A549 (cell line): ENCODE results near the gene SH3PXD2A. TPM values are rescaled to one million over a fixed set of nuclear protein-coding genes. Genes with fewer than 3 reads are reported as not detected.

Source experiments
- ATAC-seq, 2 experiments: fragments of 200-7000 bp in 1 of 2; fragments of >200 bp in 1 of 2; cut with Nextera tagmentation in 1 of 2; cut with Tn5 transposase in 1 of 2; 3 replicates each; pipeline versions ENCODE4 v1.8.0 to v1.9.1; 2018 to 2020; ENCODE audit warnings: mild to moderate bottlenecking in 1 of 2, moderate library complexity in 1 of 2
- CTCF ChIA-PET: fragments of 300-600 bp; sonication (Branson Sonifier 250); formaldehyde crosslinking; extraction: SDS; loops from one replicate; lab custom pipeline; 2021; ENCODE audit warnings: antibody characterized with exemption, inconsistent platforms; lab: Yijun Ruan, JAX
- POLR2A ChIA-PET: fragments of 350-600 bp; formaldehyde crosslinking; extraction: SDS; loops from one replicate; lab custom pipeline; 2021; ENCODE audit warnings: antibody characterized with exemption, inconsistent platforms; lab: Yijun Ruan, JAX
- DNase-seq, 2 experiments: peaks; one replicate each; pipeline versions ENCODE4 v3.0.0 to v3.0.0-alpha.2; 2011 to 2016; ENCODE audit warnings: low read depth in 1 of 2, low spot score in 1 of 2
- FAIRE-seq: peaks from 2 replicates; lab custom pipeline; 2011; peaks lifted over from hg19 to GRCh38; lab: Jason Lieb, UNC
- H3K27ac ChIP-seq, 2 experiments: fragments of >200 bp; sonication (Bioruptor Twin); formaldehyde crosslinking; 3 replicates each; pipeline ENCODE4 v1.5.1; 2016 to 2017
- H3K4me1 ChIP-seq: fragments of >200 bp; sonication (Bioruptor Twin); formaldehyde crosslinking; 3 replicates; pipeline ENCODE4 v1.6.1; 2016
- H3K4me2 ChIP-seq: fragments of >200 bp; sonication (Bioruptor Twin); formaldehyde crosslinking; 3 replicates; pipeline ENCODE4 v1.6.1; 2016
- H3K4me3 ChIP-seq: fragments of >200 bp; sonication (Bioruptor Twin); formaldehyde crosslinking; 3 replicates; pipeline ENCODE4 v1.5.1; 2016
- H3K9me3 ChIP-seq: fragments of >200 bp; sonication (Bioruptor Twin); formaldehyde crosslinking; 3 replicates; pipeline ENCODE4 v1.6.1; 2016
- CBX2 ChIP-seq: fragments of 200-600 bp; sonication (generic); IDR thresholded peaks from 2 replicates; pipeline ENCODE4 v1.6.1; 2016; ENCODE audit warnings: low read depth, mild to moderate bottlenecking, borderline replicate concordance
- CHD4 ChIP-seq: fragments of 200-600 bp; sonication (generic); IDR thresholded peaks from 2 replicates; pipeline ENCODE4 v1.6.1; 2016; ENCODE audit warnings: antibody characterized with exemption, mild to moderate bottlenecking, borderline replicate concordance
- EHF ChIP-seq: fragments of 250-450 bp; sonication (Bioruptor Pico); IDR thresholded peaks from 2 replicates; pipeline ENCODE4 v1.5.0; 2020; ENCODE audit warnings: mild to moderate bottlenecking
- ESRRA ChIP-seq: fragments of 150-350 bp; IDR thresholded peaks from 2 replicates; pipeline ENCODE4 v1.6.1; 2014; ENCODE audit warnings: mild to moderate bottlenecking, low read length, borderline replicate concordance
- FOSB ChIP-seq: fragments of 250-450 bp; sonication (Bioruptor Pico); IDR thresholded peaks from 2 replicates; pipeline ENCODE4 v1.5.0; 2020; ENCODE audit warnings: mild to moderate bottlenecking, moderate library complexity
- FOSL2 ChIP-seq, 2 experiments: fragments of 450-650 bp in 1 of 2; fragments of >200 bp in 1 of 2; sonication (Bioruptor Twin) in 1 of 2; formaldehyde crosslinking; IDR thresholded peaks; 2 replicates each; pipeline versions ENCODE4 v1.5.0 to v1.6.1; 2016 to 2020; ENCODE audit warnings: mild to moderate bottlenecking in 1 of 2, moderate library complexity in 1 of 2
- GATA3 ChIP-seq: IDR thresholded peaks from 2 replicates; pipeline ENCODE4 v1.6.1; 2012; ENCODE audit warnings: borderline replicate concordance
- HEYL ChIP-seq: fragments of 250-450 bp; sonication (Bioruptor Pico); IDR thresholded peaks from 2 replicates; pipeline ENCODE4 v1.8.0; 2021; ENCODE audit warnings: mild to moderate bottlenecking, moderate library complexity
- HOXB13 ChIP-seq: fragments of 250-450 bp; sonication (Bioruptor Pico); IDR thresholded peaks from 2 replicates; pipeline ENCODE4 v1.5.0; 2020; ENCODE audit warnings: low read depth, mild to moderate bottlenecking, moderate library complexity
- KDM1A ChIP-seq: fragments of 200-600 bp; sonication (generic); IDR thresholded peaks from 2 replicates; pipeline ENCODE4 v1.6.1; 2016; ENCODE audit warnings: low read depth, mild to moderate bottlenecking
- MAFK ChIP-seq: fragments of 450-650 bp; IDR thresholded peaks from 2 replicates; pipeline ENCODE4 v1.6.1; 2014; ENCODE audit not compliant: partially characterized antibody
- MYC ChIP-seq: IDR thresholded peaks from 2 replicates; pipeline ENCODE4 v1.6.1; 2012; ENCODE audit warnings: mild to moderate bottlenecking, inconsistent platforms, low read length, improper control_type of control experiment, borderline replicate concordance
- NFE2L2 ChIP-seq: fragments of 150-350 bp; conservative IDR thresholded peaks from 2 replicates; pipeline ENCODE4 v1.6.1; 2014; ENCODE audit warnings: low read length
- RAD21 ChIP-seq, 2 experiments: fragments of >200 bp in 1 of 2; sonication (Bioruptor Twin) in 1 of 2; formaldehyde crosslinking in 1 of 2; IDR thresholded peaks in 1 of 2; conservative IDR thresholded peaks in 1 of 2; 2 replicates in 1 of 2; 3 replicates in 1 of 2; pipeline ENCODE4 v1.6.1; 2012 to 2018; ENCODE audit warnings: inconsistent platforms in 1 of 2
- RARB ChIP-seq: fragments of 250-450 bp; sonication (Bioruptor Pico); IDR thresholded peaks from 2 replicates; pipeline ENCODE4 v1.8.0; 2021; ENCODE audit warnings: mild to moderate bottlenecking, moderate library complexity
- RCOR1 ChIP-seq: fragments of 150-350 bp; IDR thresholded peaks from 2 replicates; pipeline ENCODE4 v1.6.1; 2014; ENCODE audit warnings: antibody characterized with exemption, low read length, low read depth
- RFX5 ChIP-seq: fragments of 450-650 bp; IDR thresholded peaks from 2 replicates; pipeline ENCODE4 v1.7.1; 2014; ENCODE audit warnings: antibody characterized with exemption, mild to moderate bottlenecking, moderate library complexity
- RNF2 ChIP-seq: fragments of 200-600 bp; sonication (generic); IDR thresholded peaks from 2 replicates; pipeline ENCODE4 v1.6.1; 2016; ENCODE audit warnings: low read depth, mild to moderate bottlenecking, antibody characterized with exemption, moderate library complexity, borderline replicate concordance
- TFCP2L1 ChIP-seq: fragments of 250-450 bp; sonication (Bioruptor Pico); IDR thresholded peaks from 2 replicates; pipeline ENCODE4 v1.5.0; 2021; ENCODE audit warnings: mild to moderate bottlenecking
- TP53 ChIP-seq: fragments of 250-450 bp; sonication (Bioruptor Pico); IDR thresholded peaks from 2 replicates; pipeline ENCODE4 v1.5.0; 2021; ENCODE audit warnings: mild to moderate bottlenecking, moderate library complexity
- ZNF302 ChIP-seq: fragments of 250-450 bp; sonication (Bioruptor Pico); IDR thresholded peaks from 2 replicates; pipeline ENCODE4 v1.9.0; 2021; ENCODE audit warnings: inconsistent platforms, mild to moderate bottlenecking, moderate library complexity
- ZSCAN20 ChIP-seq: fragments of 250-450 bp; sonication (Bioruptor Pico); IDR thresholded peaks from 2 replicates; pipeline ENCODE4 v1.8.0; 2022; ENCODE audit warnings: mild to moderate bottlenecking, moderate library complexity
- WGBS: methylation state at CpG from one replicate; pipeline ENCODE4 v1.1.6; 2017; ENCODE audit errors: missing lambda C conversion rate; 5-methylcytosine and 5-hydroxymethylcytosine counted together
- polyA plus RNA-seq, 4 experiments: library from polyadenylated mRNA; depleted of rRNA in 3 of 4; stranded (reverse); fragments of >200 nt; fragmentation: RNase III in 1 of 4; extraction: RNeasy Plus Mini Kit Qiagen cat#74134 plus additional on column Dnase treatment in 1 of 4; gene quantifications; 2 replicates in 3 of 4; 3 replicates in 1 of 4; pipeline ENCODE4 v1.2.3, GENCODE V29; 2011 to 2017
- TF ChIP-seq, protein P1 (sequence below): IDR thresholded peaks from 2 replicates; pipeline ENCODE4 v1.6.1; 2012
- TF ChIP-seq, protein P2 (sequence below): fragments of 150-350 bp; IDR thresholded peaks from 2 replicates; pipeline ENCODE4 v1.6.1; 2014; ENCODE audit warnings: low read depth, mild to moderate bottlenecking, low read length
- TF ChIP-seq, protein P3 (sequence below): IDR thresholded peaks from 2 replicates; pipeline ENCODE4 v1.6.1; 2012
- TF ChIP-seq, protein P4 (sequence below): fragments of >200 bp; sonication (Bioruptor Twin); formaldehyde crosslinking; IDR thresholded peaks from 2 replicates; pipeline ENCODE4 v1.6.1; 2016
- TF ChIP-seq, protein P5 (sequence below): IDR thresholded peaks from 2 replicates; pipeline ENCODE4 v1.6.1; 2012; ENCODE audit warnings: low read depth, borderline replicate concordance
- TF ChIP-seq, protein P6 (sequence below): fragments of >200 bp; sonication (Bioruptor Twin); formaldehyde crosslinking; IDR thresholded peaks from 3 replicates; pipeline ENCODE4 v1.5.1; 2016
- TF ChIP-seq, protein P7 (sequence below): fragments of 450-650 bp; IDR thresholded peaks from 2 replicates; pipeline ENCODE4 v1.6.1; 2014; ENCODE audit warnings: antibody characterized with exemption

SH3PXD2A gene
- polyA plus RNA-seq, 2 of the 4 experiments (the other 2 are of a cell fraction) = 2.4 to 3.9 TPM

DNA sequence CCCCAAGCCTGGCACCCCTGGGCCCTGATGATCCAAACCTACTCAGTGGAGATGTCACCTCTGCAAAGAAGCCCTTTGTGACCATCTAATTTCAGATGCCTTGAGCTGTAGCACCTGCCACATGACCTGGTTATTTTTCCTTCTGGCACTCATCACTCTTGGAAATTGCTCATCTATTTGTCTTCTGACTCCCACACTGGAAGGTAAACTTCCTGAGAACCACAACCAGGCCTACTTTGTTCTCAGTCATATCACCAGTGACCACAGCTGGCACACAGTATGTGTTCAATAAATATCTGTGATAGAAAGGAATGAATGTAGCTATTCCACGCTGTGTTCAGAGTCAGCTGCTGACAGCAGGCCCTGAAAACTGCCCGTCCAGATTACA, 97.1 kb downstream of the SH3PXD2A start (continued):
- peak; percentile 71 for TF ChIP-seq FOSL2 (IDR thresholded peaks at IDR 0.05)
- TF ChIP-seq FOSL2 (CRISPR knock-in tag; IDR thresholded peaks at IDR 0.05) = peak; percentile 87
- 0 out of 2 replicates have a peak, but pooled peaks have one; percentile 10 for TF ChIP-seq HOXB13 (CRISPR knock-in tag)
- TF ChIP-seq, protein P1, sequence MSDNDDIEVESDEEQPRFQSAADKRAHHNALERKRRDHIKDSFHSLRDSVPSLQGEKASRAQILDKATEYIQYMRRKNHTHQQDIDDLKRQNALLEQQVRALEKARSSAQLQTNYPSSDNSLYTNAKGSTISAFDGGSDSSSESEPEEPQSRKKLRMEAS = peak; percentile 26; the same call in 1 of the 2 replicates
- TF ChIP-seq ZSCAN20 (CRISPR knock-in tag) = 0 out of 2 replicates have a peak, but pooled peaks have one; percentile 3

DNA sequence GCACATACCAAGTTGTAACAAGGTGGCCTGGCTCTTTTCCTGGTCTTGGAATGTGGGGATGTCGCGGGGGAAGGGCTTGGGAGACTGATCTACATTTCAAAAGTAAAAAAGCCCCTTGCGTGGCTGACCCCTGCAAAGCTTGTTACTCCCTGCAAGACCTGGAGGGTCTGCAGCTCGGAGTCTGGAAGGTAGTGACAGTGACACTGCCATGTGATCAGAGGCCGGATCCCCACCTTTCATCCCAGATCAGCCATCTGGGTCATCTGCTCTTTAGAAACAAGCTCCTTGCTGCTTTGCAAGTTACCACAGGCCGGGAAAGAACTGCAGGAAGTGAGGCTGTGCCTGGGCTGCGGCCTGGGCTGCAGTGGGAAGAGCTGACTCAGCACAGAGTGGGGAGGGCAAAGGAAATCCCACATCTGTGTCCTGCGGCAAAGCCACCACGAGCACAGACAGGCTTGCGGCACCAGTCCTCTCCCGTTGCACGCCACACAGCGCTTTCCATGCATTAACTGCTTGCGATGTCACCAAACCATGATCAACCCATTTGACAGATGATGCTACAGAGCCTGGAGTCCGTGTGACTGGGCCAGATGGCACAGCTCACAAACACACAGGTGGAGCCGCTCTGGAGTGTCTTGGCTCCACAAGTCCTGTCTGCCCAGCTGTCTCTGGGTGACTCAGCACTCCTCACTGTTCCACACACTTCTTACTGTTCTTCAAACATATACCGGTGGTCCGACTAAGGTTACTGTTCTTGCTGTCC, 97.7 kb downstream of the SH3PXD2A start:
- Histone ChIP-seq H3K4me3 (no peak overlapping the region), H3K27ac (peak overlapping the region; percentile 92 to 94), H3K4me2 (peak overlapping the region; percentile 74), H3K9me3 (no peaks in the 10 kb centered on the region), H3K4me1 (peaks cover 61% of the 10 kb centered on the region)
- peak; percentile 65 to 81 for DNase-seq
- ChIA-PET POLR2A (interaction anchor here (0.8 to 2.2 kb wide), 4 partner anchors 15 to 363 kb away, joined by 4 to 7 read pairs (median 5); no protein-coding TSS in a partner anchor), CTCF (interaction anchor here (0.7 to 3.5 kb wide), 9 partner anchors 8 to 127 kb away, joined by 3 to 23 read pairs (median 5); no protein-coding TSS in a partner anchor)
- TF ChIP-seq, protein P2, sequence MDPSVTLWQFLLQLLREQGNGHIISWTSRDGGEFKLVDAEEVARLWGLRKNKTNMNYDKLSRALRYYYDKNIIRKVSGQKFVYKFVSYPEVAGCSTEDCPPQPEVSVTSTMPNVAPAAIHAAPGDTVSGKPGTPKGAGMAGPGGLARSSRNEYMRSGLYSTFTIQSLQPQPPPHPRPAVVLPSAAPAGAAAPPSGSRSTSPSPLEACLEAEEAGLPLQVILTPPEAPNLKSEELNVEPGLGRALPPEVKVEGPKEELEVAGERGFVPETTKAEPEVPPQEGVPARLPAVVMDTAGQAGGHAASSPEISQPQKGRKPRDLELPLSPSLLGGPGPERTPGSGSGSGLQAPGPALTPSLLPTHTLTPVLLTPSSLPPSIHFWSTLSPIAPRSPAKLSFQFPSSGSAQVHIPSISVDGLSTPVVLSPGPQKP = no peak
- TF ChIP-seq RNF2 (no peak), HOXB13 (CRISPR knock-in tag) (0 out of 2 replicates have a peak, but pooled peaks have one; percentile 17), ESRRA (no peak), KDM1A (peak; percentile 86), ZNF302 (no peak), CBX2 (no peak), TFCP2L1 (no peak), MYC (0 out of 2 replicates have a peak, but pooled peaks have one; percentile 10), NFE2L2 (peak; percentile 78), FOSB (CRISPR knock-in tag) (no peak), RARB (CRISPR knock-in tag) (no peak), RCOR1 (peak; percentile 69; the same call in 1 of the 2 replicates), GATA3 (no peak), MAFK (peak; percentile 96), TP53 (CRISPR knock-in tag) (no peak), RAD21 (conservative IDR thresholded peaks at IDR 0.05 in 1 of 2, IDR thresholded peaks at IDR 0.05 in 1 of 2) (no peak), ZSCAN20 (CRISPR knock-in tag) (0 out of 2 replicates have a peak, but pooled peaks have one; percentile 8), RFX5 (no peak), CHD4 (no peak), HEYL (no peak), EHF (CRISPR knock-in tag) (0 out of 2 replicates have a peak, but pooled peaks have one; percentile 64)
- TF ChIP-seq, protein P3, sequence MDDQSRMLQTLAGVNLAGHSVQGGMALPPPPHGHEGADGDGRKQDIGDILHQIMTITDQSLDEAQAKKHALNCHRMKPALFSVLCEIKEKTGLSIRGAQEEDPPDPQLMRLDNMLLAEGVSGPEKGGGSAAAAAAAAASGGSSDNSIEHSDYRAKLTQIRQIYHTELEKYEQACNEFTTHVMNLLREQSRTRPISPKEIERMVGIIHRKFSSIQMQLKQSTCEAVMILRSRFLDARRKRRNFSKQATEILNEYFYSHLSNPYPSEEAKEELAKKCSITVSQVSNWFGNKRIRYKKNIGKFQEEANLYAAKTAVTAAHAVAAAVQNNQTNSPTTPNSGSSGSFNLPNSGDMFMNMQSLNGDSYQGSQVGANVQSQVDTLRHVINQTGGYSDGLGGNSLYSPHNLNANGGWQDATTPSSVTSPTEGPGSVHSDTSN = no peak
- TF ChIP-seq, protein P4, sequence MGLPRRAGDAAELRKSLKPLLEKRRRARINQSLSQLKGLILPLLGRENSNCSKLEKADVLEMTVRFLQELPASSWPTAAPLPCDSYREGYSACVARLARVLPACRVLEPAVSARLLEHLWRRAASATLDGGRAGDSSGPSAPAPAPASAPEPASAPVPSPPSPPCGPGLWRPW = no peak
- TF ChIP-seq, protein P5, sequence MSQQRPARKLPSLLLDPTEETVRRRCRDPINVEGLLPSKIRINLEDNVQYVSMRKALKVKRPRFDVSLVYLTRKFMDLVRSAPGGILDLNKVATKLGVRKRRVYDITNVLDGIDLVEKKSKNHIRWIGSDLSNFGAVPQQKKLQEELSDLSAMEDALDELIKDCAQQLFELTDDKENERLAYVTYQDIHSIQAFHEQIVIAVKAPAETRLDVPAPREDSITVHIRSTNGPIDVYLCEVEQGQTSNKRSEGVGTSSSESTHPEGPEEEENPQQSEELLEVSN = no peak
- TF ChIP-seq, protein P1 = peak; percentile 28; the same call in 1 of the 2 replicates
- TF ChIP-seq, protein P6, sequence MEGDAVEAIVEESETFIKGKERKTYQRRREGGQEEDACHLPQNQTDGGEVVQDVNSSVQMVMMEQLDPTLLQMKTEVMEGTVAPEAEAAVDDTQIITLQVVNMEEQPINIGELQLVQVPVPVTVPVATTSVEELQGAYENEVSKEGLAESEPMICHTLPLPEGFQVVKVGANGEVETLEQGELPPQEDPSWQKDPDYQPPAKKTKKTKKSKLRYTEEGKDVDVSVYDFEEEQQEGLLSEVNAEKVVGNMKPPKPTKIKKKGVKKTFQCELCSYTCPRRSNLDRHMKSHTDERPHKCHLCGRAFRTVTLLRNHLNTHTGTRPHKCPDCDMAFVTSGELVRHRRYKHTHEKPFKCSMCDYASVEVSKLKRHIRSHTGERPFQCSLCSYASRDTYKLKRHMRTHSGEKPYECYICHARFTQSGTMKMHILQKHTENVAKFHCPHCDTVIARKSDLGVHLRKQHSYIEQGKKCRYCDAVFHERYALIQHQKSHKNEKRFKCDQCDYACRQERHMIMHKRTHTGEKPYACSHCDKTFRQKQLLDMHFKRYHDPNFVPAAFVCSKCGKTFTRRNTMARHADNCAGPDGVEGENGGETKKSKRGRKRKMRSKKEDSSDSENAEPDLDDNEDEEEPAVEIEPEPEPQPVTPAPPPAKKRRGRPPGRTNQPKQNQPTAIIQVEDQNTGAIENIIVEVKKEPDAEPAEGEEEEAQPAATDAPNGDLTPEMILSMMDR = no peak
- TF ChIP-seq, protein P7, sequence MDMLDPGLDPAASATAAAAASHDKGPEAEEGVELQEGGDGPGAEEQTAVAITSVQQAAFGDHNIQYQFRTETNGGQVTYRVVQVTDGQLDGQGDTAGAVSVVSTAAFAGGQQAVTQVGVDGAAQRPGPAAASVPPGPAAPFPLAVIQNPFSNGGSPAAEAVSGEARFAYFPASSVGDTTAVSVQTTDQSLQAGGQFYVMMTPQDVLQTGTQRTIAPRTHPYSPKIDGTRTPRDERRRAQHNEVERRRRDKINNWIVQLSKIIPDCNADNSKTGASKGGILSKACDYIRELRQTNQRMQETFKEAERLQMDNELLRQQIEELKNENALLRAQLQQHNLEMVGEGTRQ = no peak
- 57% methylated on average over 18 of the region's 18 CpGs for WGBS
- ATAC-seq = peak; percentile 60 to 72
- FAIRE-seq = no peak
